ENCODE results near the gene CAV1.

The CAV1 gene

DNA sequence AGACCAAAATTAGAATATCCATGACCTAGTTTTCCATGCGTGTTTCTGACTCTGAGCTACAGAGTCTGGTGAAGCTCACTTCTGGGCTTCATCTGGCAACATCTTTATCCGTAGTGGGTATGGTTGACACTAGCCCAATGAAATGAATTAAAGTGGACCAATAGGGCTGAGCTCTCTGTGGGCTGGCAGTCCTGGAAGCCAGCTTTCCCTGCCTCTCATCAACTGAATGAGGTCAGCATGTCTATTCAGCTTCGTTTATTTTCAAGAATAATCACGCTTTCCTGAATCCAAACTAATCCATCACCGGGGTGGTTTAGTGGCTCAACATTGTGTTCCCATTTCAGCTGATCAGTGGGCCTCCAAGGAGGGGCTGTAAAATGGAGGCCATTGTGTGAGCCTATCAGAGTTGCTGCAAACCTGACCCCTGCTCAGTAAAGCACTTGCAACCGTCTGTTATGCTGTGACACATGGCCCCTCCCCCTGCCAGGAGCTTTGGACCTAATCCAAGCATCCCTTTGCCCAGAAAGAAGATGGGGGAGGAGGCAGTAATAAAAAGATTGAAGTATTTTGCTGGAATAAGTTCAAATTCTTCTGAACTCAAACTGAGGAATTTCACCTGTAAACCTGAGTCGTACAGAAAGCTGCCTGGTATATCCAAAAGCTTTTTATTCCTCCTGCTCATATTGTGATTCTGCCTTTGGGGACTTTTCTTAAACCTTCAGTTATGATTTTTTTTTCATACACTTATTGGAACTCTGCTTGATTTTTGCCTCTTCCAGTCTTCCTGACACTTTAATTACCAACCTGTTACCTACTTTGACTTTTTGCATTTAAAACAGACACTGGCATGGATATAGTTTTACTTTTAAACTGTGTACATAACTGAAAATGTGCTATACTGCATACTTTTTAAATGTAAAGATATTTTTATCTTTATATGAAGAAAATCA, 35.5 kb downstream of the CAV1 start:
- DNase-seq = no peak

DNA sequence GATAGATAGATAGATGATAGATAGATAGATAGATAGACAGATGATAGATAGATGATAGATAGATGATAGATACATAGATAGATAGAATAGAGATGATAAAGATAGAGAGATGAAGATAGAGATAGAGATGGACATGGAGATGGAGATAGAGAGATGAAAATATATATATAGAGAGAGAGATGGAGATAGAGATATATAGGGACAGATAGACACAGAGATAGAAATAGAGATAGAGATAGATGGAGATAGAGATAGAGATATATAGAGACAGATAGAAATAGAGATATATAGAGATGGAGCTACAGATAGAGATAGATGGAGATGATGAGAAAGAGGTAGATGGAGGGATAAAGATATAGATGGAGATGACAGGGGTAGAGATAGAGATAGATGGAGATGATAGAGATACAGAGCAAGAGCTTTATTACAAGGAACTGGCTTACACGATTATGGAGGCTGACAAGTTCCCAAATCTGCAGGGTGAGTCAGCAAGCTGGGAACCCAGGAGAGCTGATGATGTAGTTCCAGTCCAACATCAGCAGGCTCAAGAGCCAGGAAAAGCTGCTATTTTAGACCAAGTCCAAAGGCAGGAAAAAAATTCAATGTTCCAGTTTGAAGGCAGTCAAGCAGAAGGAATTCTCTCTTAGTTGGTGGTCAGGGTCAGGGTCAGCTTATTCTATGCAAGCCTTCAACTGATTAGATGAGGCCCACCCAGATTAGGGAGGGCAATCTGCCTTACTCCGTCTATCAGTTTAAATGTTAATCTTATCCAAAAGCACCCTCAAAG, 37.1 kb downstream of the CAV1 start:
- DNase-seq = no peak

DNA sequence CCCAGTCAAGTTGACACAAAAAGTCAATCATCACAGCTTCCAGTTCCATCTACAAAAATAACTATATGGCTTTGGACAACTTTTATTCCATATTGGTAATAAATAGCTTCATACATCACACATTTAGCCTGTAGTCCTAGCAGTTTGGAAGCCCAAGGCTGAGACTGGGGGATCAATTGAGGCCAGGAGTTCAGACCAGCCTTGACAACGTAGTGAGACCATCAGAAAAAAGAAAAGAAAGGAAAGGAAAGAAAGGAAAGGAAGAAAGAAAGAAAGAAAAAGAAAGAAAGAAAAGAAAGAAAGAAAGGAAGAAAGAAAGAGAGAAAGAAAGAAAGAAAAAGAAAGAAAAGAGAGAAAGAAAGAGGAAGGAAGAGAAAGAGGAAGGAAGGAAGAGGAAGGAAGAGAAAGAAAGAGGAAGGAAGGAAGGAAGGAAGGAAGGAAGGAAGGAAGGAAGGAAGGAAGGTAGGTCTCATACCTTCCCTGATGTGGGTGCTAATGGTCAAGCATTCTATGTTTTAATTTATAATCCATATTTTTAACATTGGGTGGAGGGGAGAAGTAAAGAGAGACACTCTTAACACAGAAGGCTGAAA, 37.8 kb downstream of the CAV1 start:
- no peak for DNase-seq

DNA sequence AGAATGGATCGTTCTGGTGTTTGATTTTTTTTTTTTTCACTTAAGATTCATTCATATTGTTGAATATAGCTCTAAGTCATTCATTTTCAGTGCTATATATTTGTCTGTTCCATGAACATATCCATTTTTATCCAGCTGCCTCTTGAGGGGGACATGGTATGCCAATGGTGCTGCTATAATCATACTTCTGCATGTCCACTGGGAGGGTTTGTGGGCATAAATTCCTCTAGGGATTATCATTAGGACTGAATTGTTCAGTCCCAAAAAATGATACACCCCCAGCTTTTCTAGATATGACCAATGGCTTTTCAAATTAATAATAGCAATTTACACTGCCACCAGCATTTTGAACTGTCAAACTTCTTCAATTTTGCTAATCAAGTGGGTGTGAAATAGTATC, 41.1 kb downstream of the CAV1 start:
- DNase-seq = no peak

DNA sequence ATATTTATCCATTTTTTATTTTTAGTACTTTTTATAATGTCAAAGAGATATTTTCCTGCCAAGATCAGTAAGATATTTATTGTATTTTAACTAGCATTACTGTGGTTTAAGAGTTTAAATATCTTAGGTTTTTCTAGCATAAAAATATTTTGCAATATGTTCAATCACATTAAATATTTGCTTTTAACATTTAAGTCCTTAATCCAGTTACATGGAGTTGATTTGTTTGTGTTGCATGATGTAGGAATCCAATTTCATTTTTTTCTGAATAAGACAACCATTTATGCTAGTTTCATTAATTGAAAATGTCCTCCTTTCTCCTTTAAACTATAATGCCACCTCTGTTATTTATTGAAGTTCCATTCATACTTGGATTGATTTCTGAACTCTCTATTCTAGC, 41.8 kb downstream of the CAV1 start:
- no peak for DNase-seq

DNA sequence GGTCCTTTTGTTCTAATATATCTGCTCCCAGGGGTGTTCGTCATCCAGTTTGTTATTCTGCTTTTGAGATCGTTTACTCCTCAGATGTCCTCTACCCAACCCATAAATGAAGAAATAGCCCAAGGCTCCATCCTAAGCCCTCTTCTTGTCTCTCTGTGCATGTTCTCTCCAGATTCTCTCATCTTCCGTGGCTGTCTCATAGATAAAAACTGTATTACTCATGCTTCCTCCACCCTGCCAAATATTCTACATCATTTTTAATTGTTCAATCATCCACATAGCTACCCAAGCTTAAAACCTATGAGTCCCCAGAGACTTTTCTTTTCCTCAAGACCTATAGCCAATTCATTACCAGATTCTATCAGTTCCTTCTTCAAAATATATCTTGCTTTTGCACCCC, 44.9 kb downstream of the CAV1 start:
- DNase-seq = no peak

DNA sequence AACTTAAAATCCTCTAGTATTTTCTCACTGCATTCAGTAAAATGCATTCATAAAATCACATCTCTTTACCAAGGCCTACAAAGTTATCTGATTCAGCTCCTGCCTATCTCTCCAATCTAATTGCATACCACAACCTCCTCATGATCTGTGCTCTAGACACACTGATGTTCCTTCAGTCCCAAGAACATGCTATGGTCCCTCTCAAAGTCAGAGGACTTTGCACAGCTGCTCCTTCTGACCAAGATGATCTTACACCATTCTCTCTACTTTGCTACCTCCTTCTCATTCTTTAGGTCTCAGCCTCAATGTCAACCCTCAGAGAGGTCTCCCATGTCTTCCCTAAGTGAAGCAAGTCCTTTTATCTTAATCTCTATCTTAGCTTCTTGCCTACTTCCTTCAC, 45.5 kb downstream of the CAV1 start:
- no peak for DNase-seq

DNA sequence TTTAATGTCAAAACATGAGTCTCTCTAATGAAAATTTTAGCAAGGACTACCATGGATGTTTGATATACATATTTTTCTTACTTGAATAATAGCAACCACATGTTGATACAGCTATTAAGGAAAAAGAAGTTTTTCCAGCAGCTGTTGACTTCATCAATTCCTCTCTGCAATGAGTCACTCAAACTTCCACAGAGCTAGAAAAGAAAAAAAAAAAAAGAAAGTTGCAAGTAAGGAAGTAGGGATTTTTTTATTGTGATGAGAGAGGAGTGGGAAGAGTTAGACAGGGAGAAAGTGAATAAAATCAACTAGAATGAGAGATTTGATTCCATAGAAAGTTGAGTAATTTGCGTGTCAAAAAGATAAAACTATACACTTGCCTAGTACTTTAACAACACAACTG, 46.2 kb downstream of the CAV1 start:
- DNase-seq = no peak

DNA sequence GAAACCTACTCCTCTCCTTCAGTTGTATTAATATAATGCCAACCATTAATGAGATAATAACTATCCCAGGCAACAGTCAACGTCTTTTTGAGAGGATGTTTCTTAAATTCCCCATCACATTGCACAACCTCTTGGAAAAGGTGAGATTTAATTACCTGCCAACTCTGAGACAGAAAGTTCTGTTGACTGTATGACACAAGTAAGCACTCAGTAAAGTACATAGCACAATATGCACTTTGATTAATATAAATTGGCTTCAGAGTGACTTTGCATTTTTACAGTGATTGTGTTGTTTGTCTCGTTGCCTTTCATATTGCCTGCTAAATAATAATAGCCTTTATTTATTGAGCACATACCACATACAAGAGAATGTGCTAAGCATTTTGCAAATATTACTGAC, 46.7 kb downstream of the CAV1 start:
- DNase-seq = no peak

DNA sequence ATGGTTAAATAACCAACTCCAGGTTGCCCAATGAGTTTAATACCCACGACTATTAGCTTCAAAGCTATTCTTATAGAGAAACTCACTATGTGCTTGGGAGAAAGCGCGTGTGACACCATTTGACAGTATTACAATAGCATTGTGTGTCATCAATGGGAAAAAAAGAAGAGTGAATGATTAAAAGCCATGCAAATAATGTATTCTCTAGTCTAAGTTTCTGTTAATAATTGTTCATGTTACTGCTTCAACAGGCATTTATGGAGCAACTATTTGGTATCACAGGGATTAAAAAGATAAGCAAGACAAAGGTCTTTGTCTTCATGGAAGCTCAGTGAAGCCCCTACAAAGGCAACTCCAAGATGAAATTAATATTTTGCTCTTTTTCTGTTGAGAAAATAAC, 47.2 kb downstream of the CAV1 start:
- DNase-seq = no peak

DNA sequence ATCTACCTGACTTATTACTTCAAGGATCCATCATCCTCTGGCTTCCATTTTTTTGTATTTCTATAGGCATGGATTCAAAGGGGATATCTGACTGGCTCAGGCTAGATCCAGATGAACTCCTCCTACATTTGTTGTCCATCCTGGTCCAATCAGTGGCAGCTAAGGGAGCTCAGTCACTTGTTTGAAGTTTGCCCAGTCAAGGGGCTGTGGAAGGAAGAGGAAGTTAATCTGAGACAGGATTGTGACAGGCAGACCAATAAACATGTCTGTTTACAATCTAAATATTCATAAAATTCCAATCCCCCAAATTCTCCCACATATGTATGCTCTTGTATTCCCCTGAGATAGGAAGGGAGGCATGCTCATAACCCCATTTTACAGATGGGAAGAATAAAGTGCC, 48.7 kb downstream of the CAV1 start:
- DNase-seq = no peak

DNA sequence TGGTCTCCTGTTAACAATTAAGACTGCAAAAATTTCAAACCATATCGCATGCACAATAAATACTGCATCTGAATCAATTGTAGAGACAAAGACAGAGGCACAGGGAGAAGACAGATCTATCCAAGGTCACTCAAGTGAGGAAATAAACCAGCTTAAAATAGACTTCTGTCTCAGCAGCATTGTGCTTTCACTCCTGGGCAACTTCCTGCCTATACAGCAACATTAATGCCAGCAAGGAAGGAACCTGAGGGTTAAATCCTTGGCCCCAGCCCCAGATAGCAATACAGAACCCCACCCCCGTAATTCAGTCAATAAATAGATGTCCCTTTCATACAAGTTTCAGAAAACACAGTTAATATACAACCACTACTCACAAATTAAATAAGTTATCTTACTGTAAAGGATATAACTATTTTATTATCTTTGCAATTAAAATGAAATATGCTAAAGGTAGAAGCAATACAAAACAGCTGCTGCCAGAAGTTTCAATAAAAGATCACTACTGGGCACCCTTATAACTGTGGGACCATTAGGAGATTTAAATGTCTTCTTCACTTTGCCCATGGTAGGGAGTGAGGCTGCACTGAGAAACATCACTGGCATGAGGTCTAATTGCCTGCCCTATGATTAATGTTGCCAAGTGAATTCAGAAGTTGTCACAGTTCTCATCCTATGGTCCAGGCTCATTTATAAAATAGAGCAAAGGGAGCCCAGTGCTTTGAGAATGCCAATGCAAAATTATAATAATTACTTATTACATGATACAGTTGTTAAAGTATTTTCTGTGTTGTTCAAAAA, 49.4 kb downstream of the CAV1 start:
- DNase-seq = no peak

DNA sequence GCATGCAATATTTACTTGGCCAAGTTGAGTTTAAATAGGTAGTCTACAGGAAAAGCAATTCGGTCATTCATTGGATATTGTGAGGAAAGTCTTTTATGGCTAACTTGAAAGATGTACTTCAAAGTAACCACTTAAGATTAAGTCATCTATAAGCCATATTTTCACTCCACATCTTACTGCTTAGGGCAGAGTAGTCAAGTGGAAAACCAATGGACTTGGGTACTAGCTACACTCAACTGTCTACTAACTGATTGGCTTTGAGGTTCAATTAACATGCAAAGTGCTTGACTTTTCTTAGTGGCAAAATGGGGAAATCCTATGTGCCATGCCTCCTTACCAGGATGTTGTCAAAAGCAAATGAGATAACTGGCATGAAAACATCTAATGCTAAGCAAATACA, 51.0 kb downstream of the CAV1 start:
- DNase-seq = no peak

DNA sequence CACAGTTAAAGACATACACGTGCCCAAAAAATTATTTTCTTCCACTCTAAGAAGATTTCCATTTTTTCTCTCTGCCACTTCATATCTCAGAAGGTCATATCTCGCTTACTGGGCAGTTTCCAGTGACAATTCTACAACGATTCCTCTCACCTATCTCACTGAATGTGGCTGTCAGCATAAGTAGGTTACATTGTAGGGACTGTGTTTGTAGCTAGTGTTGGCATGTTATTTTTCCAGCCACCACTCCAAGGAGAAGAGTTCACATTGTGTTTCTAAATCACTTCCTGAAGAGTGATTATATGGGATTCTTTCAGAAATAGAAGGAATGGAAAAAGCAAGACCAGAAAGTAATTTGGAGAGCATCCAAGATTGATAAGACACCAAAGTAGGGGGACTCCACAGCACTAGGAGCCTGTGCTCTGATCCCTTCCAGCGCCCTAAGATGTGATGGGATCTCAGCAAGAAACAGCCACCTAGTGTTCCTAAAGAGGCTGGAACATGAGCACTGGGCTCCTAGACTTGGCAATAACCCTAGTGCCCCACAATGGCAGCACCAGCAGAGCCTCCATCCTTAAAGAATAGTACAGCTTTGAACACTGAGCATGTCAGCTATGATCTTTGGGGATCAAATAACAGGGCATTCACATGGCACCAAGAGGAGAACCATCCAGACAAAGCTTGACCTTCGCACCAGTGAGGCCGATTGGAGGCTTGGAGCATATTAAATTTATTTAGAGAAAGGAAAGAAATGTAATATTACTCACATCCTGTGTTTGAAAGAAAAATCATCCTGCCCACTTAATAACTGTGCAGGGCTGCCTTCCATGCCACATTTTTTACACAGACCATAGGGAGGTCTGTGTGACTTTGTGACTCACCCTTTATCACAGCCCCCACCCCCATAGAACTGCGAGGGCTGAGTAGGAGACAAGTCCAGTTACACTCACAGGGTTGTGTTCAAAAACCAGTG, 51.8 kb downstream of the CAV1 start:
- DNase-seq = no peak

DNA sequence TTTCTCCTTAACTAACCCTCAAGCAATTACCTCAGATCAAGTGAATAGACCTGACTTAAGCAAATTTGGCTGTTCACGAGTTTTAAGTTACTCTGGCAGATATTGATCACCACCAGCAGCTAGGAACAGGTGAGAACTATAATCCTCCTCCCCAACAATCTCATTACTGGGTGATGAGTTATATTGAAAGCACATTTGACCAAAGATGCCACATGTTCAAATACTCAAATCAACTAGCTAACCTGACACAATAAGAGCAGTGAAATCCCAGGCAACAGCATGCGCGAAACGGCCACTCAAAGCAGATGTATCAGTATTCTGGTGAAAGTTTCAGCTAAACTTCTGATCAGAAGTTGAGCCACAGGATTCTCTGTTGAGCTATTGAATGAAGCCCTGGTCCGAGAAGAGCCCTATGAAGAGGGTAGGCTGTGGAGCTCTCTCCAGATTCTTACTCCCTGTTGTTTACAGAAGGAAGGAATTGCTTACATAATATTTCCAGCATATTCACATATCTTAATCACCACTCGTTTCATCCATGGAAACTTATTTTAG, 52.6 kb downstream of the CAV1 start:
- DNase-seq = no peak

DNA sequence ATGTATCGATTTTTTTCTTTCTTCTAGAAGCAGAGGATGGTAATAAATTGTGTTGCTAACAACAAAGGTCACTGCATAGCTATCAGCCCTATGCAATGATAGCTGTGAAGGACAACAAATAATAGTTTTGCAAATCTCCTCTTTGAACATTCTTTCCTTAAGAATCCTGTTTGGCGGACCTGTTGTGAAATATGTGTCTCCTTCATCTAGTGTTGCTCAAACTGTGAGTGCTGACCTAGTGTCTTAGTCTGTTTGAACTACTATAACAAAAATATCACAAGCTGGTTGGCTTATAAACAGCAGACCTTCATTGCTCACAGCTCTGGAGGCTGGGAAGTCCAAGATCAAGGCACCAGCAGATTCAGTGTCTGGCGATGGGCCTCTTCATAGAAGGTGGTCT, 53.7 kb downstream of the CAV1 start:
- DNase-seq = no peak

DNA sequence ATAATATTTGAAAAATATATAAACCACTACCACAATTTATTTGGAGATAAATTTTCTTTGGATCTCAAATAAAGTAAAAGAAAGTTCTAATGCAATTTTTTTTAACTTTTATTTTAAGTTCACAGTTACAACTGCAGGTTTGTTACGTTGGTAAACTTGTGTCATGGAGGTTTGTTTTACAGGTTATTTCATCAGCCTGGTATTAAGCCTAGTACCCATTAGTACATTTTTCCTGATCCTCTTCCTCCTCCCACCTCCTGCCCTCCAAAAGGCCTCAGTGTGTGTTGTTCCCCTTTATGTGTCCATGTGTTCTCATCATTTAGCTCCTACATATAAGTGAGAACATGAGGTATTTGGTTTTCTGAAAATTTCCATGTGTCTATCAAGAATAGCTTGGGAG, 54.5 kb downstream of the CAV1 start:
- no peak for DNase-seq

DNA sequence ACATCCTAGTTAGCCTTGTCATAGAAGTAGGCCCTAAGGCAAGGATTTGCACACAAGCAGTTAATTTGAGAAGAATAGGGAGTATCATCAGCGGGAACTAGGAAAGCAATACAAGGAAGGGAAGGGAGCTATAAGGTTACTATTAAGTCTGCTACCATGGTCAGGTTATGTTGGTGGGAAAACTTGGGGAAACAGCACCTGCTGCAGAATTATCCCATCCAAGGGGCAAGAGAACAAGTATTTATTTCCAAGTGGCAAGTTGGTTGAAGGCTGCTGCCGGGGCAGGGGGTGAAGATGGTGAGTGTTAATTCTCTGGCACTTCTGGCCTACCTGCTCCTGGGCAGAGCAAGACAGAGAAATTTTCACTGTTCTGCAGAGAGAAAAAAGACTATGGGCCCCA, 55.0 kb downstream of the CAV1 start:
- DNase-seq = no peak

DNA sequence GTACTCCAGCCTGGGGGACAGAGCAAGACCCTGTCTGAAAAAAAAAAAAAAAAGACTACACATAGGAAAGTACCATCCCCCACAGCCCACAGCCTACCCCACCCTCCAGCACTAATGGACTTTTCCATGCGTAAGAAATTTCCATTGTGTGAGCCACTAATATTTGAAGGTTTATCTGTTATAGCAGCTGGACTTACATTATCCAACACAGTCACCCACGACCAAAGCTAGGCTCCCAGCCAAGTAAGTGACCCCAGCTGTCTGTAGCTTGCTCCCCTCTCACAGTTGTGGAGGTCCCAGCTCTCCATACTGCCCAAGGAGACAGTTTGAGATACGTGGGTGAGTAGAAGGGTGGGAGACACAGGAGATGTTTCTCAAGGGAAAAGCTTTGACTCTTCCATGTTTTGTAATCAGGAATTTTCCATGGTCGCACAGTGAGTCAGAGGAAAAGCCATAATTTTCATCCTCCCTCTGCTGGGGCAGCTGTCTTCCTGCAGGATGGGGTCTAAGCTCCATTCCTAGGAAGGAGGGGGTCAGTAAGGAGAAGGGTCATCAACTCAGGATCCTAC, 57.4 kb downstream of the CAV1 start:
- no peak for DNase-seq

DNA sequence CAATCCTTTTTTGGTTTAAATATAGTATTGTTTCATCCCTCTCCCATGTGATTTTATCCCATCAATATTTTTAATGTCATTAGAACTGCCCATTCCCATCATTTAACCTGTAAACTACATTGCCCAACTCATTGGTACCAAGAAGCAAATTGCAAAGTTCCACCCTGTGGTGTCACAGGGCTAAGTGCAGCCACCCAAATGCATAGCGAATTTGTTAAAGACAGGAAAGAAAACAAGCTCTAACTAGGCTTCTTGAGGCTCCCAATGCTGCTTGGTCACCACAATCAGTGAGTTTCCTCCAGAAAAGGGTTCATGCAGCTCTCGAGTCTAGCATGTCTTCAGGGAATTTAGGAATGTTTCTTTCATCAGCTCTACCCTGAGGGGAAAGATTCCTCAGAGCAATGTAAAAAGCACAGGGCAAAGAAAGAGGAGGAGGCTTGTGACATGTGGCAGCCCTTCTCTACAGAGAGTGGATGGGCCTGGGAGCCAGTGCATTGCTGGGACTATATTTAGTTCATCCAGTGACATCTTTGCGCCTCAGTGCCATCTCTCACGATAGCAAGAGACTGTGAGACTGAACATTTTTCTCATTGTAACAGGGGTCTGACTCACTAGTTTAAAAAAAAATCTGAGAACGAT, 58.1 kb downstream of the CAV1 start:
- DNase-seq = no peak

DNA sequence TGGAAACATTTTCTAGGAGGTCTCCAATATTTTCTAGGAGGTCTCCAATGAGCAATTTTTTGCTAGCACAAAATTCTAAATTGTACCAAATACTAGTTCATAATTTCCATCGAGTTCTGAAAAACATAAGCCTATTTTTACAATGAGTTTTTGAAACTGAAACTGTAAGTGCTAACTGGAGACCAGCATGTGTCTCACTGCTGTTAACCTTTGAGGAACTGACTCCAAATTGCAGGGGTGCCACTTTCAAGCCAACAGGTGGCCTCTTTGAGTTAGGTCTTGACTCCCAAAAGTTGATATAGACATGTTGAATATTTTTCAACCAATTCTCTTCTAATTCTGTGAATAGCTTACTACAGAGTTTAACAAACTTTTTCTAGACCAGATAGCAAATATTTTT, 58.8 kb downstream of the CAV1 start:
- no peak for DNase-seq

Measured in NCI-H146 (cell line).